Thyroid gland (tissue), 4 donors: ENCODE measurements around the gene ZNF621. TPM values are rescaled to one million over a fixed set of nuclear protein-coding genes. Genes with fewer than 3 reads are reported as not detected.

Source experiments
- DNase-seq, 2 donors: peaks; one replicate each; pipeline ENCODE4 v3.0.0-alpha.2; 2019
- H3K27ac ChIP-seq, 3 donors: fragments of 200-600 bp; sonication (generic); 1 replicate in 2 of 3; 2 replicates in 1 of 3; pipeline ENCODE4 v1.5.1; 2016 to 2019; ENCODE audit warnings: mild to moderate bottlenecking in 1 of 3, moderate library complexity in 1 of 3
- H3K27me3 ChIP-seq: fragments of 200-600 bp; sonication (generic); one replicate; pipeline ENCODE4 v1.5.1; 2019
- H3K36me3 ChIP-seq, 2 donors: fragments of 200-600 bp; sonication (generic); one replicate each; pipeline ENCODE4 v1.5.1; 2016 to 2019
- H3K4me1 ChIP-seq, 2 donors: fragments of 200-600 bp; sonication (generic); one replicate each; pipeline ENCODE4 v1.5.1; 2017 to 2019
- H3K4me3 ChIP-seq, 3 donors: fragments of 200-600 bp; sonication (generic); replicated peaks in 1 of 3; 1 replicate in 2 of 3; 2 replicates in 1 of 3; pipeline ENCODE4 v1.5.1; 2016; ENCODE audit warnings: mild to moderate bottlenecking in 1 of 3
- H3K9me3 ChIP-seq: fragments of 200-600 bp; sonication (generic); one replicate; pipeline ENCODE4 v1.5.1; 2017
- POLR2A ChIP-seq, 2 donors: fragments of 450-650 bp; IDR thresholded peaks; one replicate each; pipeline ENCODE4 v1.6.1; 2017; ENCODE audit warnings: antibody characterized with exemption in 2 of 2, mild to moderate bottlenecking in 2 of 2, moderate library complexity in 1 of 2
- whole genome bisulfite sequencing, 2 donors: methylation state at CpG; one replicate each; pipeline ENCODE4 v1.1.5; 2017; 5-methylcytosine and 5-hydroxymethylcytosine counted together
- intact Hi-C: fragments of 100-400 bp; cut with DNase I; formaldehyde crosslinking; loops from one replicate; pipeline ENCODE4 v1.15.1; 2023
- total RNA-seq, 4 donors: library from RNA; depleted of rRNA; stranded (reverse); fragments of >200 nt; gene quantifications; one replicate each; pipeline ENCODE4 v1.2.3, GENCODE V29; 2016
- TF ChIP-seq, protein P1 (sequence below), 6 experiments: fragments of 200-600 bp in 3 of 6; fragments of 450-650 bp in 3 of 6; sonication (generic) in 3 of 6; IDR thresholded peaks; one replicate each; pipeline ENCODE4 v1.5.1; 2016 to 2019; ENCODE audit warnings: antibody characterized with exemption in 6 of 6, mild to moderate bottlenecking in 2 of 6, inconsistent platforms in 1 of 6, moderate library complexity in 1 of 6

ZNF621 gene
- total RNA-seq, 4 donors from 2014 or later: 15.8 to 28.1 (median 23.4) TPM

DNA sequence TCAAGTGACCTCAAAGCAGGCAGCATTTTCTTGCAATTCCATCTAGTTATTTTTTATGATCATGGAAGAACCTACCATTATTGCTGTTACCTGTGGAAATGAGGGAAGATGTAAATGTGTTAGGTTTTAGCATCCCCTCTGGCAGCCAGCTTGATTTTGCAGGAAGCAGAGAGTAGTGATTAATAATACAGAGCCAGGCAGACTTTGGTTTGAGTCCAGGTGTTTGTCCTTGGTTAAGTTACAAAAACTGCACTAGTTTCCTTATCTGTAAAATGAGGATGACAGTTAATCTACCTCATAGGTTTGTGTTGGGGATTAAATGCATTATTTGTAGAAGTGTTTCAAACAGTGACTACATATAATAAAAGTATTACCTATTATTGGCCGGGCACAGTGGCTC lies 6.7 kb upstream of the ZNF621 start:
- no peak overlapping the region for H3K4me3 ChIP-seq
- no peaks in the 10 kb centered on the region for H3K27me3 ChIP-seq
- WGBS, 2 donors: 87 to 100% methylated on average over 1 of the region's 1 CpG
- peaks cover 0 to 4% of the 10 kb centered on the region in 2 donors for H3K36me3 ChIP-seq
- H3K9me3 ChIP-seq: no peaks in the 10 kb centered on the region
- no peak for TF ChIP-seq POLR2A (IDR thresholded peaks at IDR 0.05)
- TF ChIP-seq, protein P1, sequence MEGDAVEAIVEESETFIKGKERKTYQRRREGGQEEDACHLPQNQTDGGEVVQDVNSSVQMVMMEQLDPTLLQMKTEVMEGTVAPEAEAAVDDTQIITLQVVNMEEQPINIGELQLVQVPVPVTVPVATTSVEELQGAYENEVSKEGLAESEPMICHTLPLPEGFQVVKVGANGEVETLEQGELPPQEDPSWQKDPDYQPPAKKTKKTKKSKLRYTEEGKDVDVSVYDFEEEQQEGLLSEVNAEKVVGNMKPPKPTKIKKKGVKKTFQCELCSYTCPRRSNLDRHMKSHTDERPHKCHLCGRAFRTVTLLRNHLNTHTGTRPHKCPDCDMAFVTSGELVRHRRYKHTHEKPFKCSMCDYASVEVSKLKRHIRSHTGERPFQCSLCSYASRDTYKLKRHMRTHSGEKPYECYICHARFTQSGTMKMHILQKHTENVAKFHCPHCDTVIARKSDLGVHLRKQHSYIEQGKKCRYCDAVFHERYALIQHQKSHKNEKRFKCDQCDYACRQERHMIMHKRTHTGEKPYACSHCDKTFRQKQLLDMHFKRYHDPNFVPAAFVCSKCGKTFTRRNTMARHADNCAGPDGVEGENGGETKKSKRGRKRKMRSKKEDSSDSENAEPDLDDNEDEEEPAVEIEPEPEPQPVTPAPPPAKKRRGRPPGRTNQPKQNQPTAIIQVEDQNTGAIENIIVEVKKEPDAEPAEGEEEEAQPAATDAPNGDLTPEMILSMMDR (IDR thresholded peaks at IDR 0.05): no peak
- intact Hi-C loops: no loop called here
- no peaks in the 10 kb centered on the region for H3K4me1 ChIP-seq
- H3K27ac ChIP-seq: no peak overlapping the region
- no peak for DNase-seq

DNA sequence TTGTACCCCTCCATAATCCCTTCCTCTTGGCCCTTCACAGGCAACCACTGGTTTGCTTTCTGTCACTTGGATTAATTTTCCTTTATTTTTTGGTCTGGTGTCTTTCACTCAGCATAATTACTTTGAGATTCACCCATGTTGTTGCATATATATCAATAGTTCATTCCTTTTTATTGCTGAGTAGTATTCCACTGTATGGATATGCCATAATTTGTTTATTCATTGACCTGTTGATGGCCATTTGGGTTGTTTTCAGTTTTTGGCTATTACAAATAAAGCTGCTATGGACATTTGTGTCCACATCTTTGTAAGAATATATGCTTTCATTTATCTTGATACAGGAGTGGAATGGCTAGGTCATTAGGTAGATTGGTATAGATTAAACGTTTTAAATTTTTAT lies 5.9 kb upstream of the ZNF621 start:
- intact Hi-C loops: no loop called here
- H3K27ac ChIP-seq: no peak overlapping the region
- no peak overlapping the region for H3K4me3 ChIP-seq
- peaks cover 0 to 1% of the 10 kb centered on the region in 2 donors for H3K4me1 ChIP-seq
- TF ChIP-seq, protein P1 (IDR thresholded peaks at IDR 0.05): no peak
- no peaks in the 10 kb centered on the region for H3K27me3 ChIP-seq
- peaks cover 0 to 4% of the 10 kb centered on the region in 2 donors for H3K36me3 ChIP-seq
- DNase-seq: no peak
- H3K9me3 ChIP-seq: no peaks in the 10 kb centered on the region
- WGBS, 2 donors: 87 to 96% methylated on average over 1 of the region's 1 CpG

DNA sequence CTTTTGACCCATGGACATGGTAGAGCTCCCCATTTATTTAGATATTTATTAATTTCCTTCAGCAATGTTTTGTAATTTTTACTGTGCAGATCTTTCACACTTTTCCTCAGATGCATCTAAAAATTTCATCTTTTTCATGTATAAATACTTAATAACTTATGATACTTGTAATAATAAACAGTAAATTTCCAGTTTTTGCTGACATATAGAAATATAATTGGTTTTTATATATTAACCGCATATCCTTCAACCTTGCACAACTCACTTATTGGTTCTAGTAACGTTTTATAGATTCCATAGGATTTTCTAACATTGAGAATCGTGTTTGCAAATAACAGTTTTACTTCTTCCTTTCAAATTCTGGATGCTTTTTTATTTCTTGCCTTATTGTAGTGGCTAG lies 3.5 kb upstream of the ZNF621 start:
- Histone ChIP-seq H3K4me3 (no peak overlapping the region), H3K36me3 (no peaks in the 10 kb centered on the region), H3K27ac (no peak overlapping the region), H3K9me3 (no peaks in the 10 kb centered on the region), H3K4me1 (peaks cover 0 to 18% of the 10 kb centered on the region in 2 donors), H3K27me3 (no peaks in the 10 kb centered on the region)
- no peak for DNase-seq
- WGBS, 2 donors: 94 to 97% methylated on average over 3 of the region's 3 CpGs
- intact Hi-C loops: loop anchor here (10.0 kb wide), 1 partner anchor 56 kb away; no protein-coding TSS in a partner anchor
- TF ChIP-seq, protein P1 (IDR thresholded peaks at IDR 0.05): no peak
- TF ChIP-seq POLR2A (IDR thresholded peaks at IDR 0.05): no peak

DNA sequence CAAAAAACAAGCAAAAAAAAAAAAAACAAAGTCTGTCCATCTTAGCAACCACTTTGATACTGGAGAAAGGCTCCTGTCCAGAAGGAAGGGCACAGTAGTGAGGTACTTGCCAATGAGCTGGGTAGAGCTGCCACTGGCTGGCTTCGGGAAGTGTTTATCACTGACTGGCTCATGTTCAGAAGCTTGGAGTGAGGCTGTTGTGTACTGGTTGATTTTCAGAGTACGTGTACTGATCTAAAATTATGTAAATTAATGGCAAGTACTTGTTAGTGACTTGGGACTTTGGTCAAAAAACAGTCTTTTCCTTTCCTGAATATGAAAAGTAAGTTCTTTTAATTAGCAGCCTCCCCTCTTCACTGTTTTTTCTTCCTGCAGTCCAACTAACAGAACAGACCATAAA lies 979 bp upstream of the ZNF621 start:
- H3K4me3 ChIP-seq: no peak overlapping the region
- intact Hi-C loops: loop anchor here (10.0 kb wide), 1 partner anchor 59 kb away; no protein-coding TSS in a partner anchor
- no peaks in the 10 kb centered on the region for H3K9me3 ChIP-seq
- H3K27me3 ChIP-seq: no peaks in the 10 kb centered on the region
- peak overlapping the region in 2 of 3 donors; percentile 85 to 90 for H3K27ac ChIP-seq
- peaks cover 0 to 19% of the 10 kb centered on the region in 2 donors for H3K4me1 ChIP-seq
- no peaks in the 10 kb centered on the region for H3K36me3 ChIP-seq
- WGBS, 2 donors: 83 to 84% methylated on average over 2 of the region's 2 CpGs
- peak in 1 of 2 donors; percentile 6 for DNase-seq
- no peak for TF ChIP-seq POLR2A (IDR thresholded peaks at IDR 0.05)
- TF ChIP-seq, protein P1 (IDR thresholded peaks at IDR 0.05): no peak

DNA sequence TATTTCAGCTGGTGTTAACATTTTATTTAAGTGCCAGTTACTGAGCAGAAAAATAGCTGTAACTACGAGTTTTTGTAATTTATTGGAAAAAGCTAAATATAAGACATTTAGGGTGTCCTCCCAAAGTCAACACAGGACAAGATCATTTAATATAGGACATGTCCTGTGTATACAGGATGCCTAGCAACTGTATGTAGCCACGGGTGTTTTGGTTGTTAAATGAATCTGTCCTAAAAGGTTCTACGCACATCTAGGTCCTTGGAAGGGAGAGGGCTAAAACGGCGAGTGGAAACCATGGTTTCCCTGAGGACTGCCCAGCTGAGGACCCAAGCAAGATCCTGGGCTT lies 565 bp upstream of the ZNF621 start:
- Histone ChIP-seq H3K36me3 (peaks cover 0 to 3% of the 10 kb centered on the region in 2 donors), H3K9me3 (no peaks in the 10 kb centered on the region), H3K27ac (peak overlapping the region; percentile 75 to 90 (median 85)), H3K27me3 (no peaks in the 10 kb centered on the region), H3K4me3 (peak overlapping the region; percentile 78 to 99 (median 90)), H3K4me1 (peaks cover 0 to 19% of the 10 kb centered on the region in 2 donors)
- DNase-seq: no peak
- intact Hi-C loops: loop anchor here (10.0 kb wide), 1 partner anchor 59 kb away; no protein-coding TSS in a partner anchor
- TF ChIP-seq, protein P1 (IDR thresholded peaks at IDR 0.05): no peak
- TF ChIP-seq POLR2A (IDR thresholded peaks at IDR 0.05): no peak
- WGBS, 2 donors: 26 to 29% methylated on average over 5 of the region's 5 CpGs
